ENCODE results near the gene GRID2. TPM values are rescaled to one million over a fixed set of nuclear protein-coding genes. Genes with fewer than 3 reads are reported as not detected.

The GRID2 gene
- total and polyA plus RNA-seq, 10 of the 15 experiments (the other 5 are each of a cell fraction or from before 2014, with no cell fraction given): not detected

DNA sequence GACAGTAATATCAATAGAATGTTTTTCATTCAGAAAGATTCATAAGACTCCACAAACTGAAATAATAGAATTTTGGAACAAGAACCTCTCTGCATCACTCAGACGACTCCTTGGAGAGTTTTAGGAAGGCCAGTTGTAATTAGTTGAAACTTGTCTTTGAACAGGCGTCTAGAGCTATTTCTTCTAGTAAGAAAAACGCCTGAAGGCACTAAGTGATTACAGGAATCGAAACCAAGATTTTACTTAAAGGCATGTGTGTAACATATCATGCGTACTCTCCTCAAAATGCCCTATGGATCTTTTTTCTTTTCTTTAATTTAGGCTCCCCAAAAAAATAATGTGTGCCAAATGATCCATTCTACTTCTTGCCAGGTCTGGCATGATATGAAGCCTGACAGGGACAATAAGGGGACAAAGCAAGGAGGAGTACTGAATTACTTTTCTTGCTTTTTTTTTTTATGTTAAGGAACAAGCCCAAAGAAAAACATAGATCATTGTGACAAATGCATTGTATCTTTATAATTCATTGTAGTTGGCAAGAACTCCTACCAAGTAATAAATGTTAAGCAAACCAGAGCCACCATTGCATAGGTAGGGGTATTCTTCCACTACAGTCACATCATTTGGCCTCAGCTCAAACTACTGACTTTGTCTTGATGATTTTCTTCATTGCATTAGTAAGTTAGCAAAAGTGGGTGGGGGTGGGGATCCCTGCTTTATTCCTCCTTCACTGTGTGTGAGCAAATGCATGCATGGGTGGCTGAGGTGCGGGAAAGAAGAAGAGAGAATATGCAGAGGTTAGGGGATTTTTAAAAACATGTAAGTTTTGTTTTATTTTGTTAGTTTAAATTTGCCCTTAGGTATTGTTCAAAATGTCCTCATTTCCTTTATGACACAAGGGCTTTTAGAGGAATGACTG lies 1444.9 kb downstream of the GRID2 start (continued):
- TF ChIP-seq, protein P1, sequence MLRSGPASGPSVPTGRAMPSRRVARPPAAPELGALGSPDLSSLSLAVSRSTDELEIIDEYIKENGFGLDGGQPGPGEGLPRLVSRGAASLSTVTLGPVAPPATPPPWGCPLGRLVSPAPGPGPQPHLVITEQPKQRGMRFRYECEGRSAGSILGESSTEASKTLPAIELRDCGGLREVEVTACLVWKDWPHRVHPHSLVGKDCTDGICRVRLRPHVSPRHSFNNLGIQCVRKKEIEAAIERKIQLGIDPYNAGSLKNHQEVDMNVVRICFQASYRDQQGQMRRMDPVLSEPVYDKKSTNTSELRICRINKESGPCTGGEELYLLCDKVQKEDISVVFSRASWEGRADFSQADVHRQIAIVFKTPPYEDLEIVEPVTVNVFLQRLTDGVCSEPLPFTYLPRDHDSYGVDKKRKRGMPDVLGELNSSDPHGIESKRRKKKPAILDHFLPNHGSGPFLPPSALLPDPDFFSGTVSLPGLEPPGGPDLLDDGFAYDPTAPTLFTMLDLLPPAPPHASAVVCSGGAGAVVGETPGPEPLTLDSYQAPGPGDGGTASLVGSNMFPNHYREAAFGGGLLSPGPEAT (IDR thresholded peaks at IDR 0.05; ENCODE audit: low read depth): peak; percentile 68; the same call in 1 of the 2 replicates
- no peak for TF ChIP-seq PAX8 (IDR thresholded peaks at IDR 0.05)
- peak; percentile 61; the same call in 1 of the 3 replicates for TF ChIP-seq POU2F2 (IDR thresholded peaks at IDR 0.05; ENCODE audit: borderline replicate concordance, low read depth, low read length)
- TF ChIP-seq RUNX3 (IDR thresholded peaks at IDR 0.05; ENCODE audit: low read length): peak; percentile 55
- TF ChIP-seq BHLHE40 (IDR thresholded peaks at IDR 0.05; ENCODE audit: borderline replicate concordance in 1 of 2, low read depth in 2 of 2, low read length in 1 of 2): peak; percentile 35 to 45; a peak in 2 of 4 replicates
- TF ChIP-seq IRF4 (IDR thresholded peaks at IDR 0.05; ENCODE audit: low read depth, low read length): no peak
- TF ChIP-seq PAX5 (IDR thresholded peaks at IDR 0.05; ENCODE audit: borderline replicate concordance, low read depth, low read length): peak; percentile 75
- TF ChIP-seq, protein P2, sequence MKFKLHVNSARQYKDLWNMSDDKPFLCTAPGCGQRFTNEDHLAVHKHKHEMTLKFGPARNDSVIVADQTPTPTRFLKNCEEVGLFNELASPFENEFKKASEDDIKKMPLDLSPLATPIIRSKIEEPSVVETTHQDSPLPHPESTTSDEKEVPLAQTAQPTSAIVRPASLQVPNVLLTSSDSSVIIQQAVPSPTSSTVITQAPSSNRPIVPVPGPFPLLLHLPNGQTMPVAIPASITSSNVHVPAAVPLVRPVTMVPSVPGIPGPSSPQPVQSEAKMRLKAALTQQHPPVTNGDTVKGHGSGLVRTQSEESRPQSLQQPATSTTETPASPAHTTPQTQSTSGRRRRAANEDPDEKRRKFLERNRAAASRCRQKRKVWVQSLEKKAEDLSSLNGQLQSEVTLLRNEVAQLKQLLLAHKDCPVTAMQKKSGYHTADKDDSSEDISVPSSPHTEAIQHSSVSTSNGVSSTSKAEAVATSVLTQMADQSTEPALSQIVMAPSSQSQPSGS (IDR thresholded peaks at IDR 0.05; ENCODE audit: low read length): 0 out of 2 replicates have a peak, but pooled peaks have one; percentile 14
- no peak for TF ChIP-seq EED (IDR thresholded peaks at IDR 0.05; ENCODE audit: low read depth)

All from GM12878 (cell line).